Upper lobe of left lung (tissue), 6 donors: Measurements from ENCODE around the gene SCOC. TPM values are rescaled to one million over a fixed set of nuclear protein-coding genes. Genes with fewer than 3 reads are reported as not detected.

Experiments
- ATAC-seq, 2 donors: fragments of 200-7000 bp; cut with Tn5 transposase; one replicate each; pipeline ENCODE4 v1.9.1; 2022; ENCODE audit warnings: mild to moderate bottlenecking in 2 of 2, moderate library complexity in 2 of 2; ENCODE audit not compliant: low FRiP score in 2 of 2
- DNase-seq, 2 donors: peaks; one replicate each; pipeline ENCODE4 v3.0.0-alpha.2; 2019 to 2020
- H3K27ac ChIP-seq, 4 donors: fragments of 200-600 bp; sonication (generic); one replicate each; pipeline ENCODE4 v1.5.1; 2016 to 2019
- H3K27me3 ChIP-seq, 4 donors: fragments of 200-600 bp; sonication (generic); one replicate each; pipeline ENCODE4 v1.5.1; 2017 to 2019
- H3K36me3 ChIP-seq, 4 donors: fragments of 200-600 bp; sonication (generic); one replicate each; pipeline ENCODE4 v1.5.1; 2016 to 2019
- H3K4me1 ChIP-seq, 4 donors: fragments of 200-600 bp; sonication (generic); one replicate each; pipeline ENCODE4 v1.5.1; 2018 to 2019
- H3K4me3 ChIP-seq, 4 donors: fragments of 200-600 bp; sonication (generic); one replicate each; pipeline ENCODE4 v1.5.1; 2017 to 2019; ENCODE audit warnings: mild to moderate bottlenecking in 2 of 4, moderate library complexity in 1 of 4
- H3K9me3 ChIP-seq, 4 donors: fragments of 200-600 bp; sonication (generic); one replicate each; pipeline ENCODE4 v1.5.1; 2018 to 2019
- CTCF ChIP-seq, 6 experiments: fragments of 450-650 bp in 4 of 6; fragments of 200-600 bp in 2 of 6; sonication (generic) in 2 of 6; IDR thresholded peaks; one replicate each; pipeline ENCODE4 v1.5.1; 2016 to 2019; ENCODE audit warnings: antibody characterized with exemption in 6 of 6
- EP300 ChIP-seq, 4 donors: sonication (generic); formaldehyde crosslinking; IDR thresholded peaks; one replicate each; pipeline ENCODE4 v1.5.1; 2017; ENCODE audit warnings: antibody characterized with exemption in 4 of 4, control low read depth in 2 of 4
- POLR2A ChIP-seq, 4 donors: fragments of 450-650 bp; IDR thresholded peaks; one replicate each; pipeline ENCODE4 v1.5.1; 2016 to 2017; ENCODE audit warnings: antibody characterized with exemption in 4 of 4, mild to moderate bottlenecking in 2 of 4
- POLR2AphosphoS5 ChIP-seq, 2 donors: sonication (generic); formaldehyde crosslinking; IDR thresholded peaks; one replicate each; pipeline ENCODE4 v1.5.1; 2017; ENCODE audit warnings: antibody characterized with exemption in 2 of 2
- WGBS, 2 donors: methylation state at CpG; one replicate each; pipeline ENCODE4 v1.1.5; 2017 to 2018; 5-methylcytosine and 5-hydroxymethylcytosine counted together
- total RNA-seq, 6 donors: library from RNA; depleted of rRNA in 4 of 6; stranded (reverse); fragments of >200 nt in 4 of 6; gene quantifications; one replicate each; pipeline versions ENCODE4 v1.1.0 to v1.2.1, GENCODE V29; 2016 to 2021
- donor health status: DM: no; HTN: no; CAD: no; lungs with moderate emphysema.
- donor health status: DM: no; HTN: yes; CAD: no; lungs with severe emphysema.

Gene SCOC
- total RNA-seq, 6 donors from 2014 or later, result 2.8 to 55.2 (median 33.2) TPM

GRCh38 chr4:140367738-140368137 is 5.7 kb upstream of the SCOC start:
- ATAC-seq, result no peak
- TF ChIP-seq EP300 (IDR thresholded peaks at IDR 0.05) (no peak), POLR2AphosphoS5 (IDR thresholded peaks at IDR 0.05) (no peak), POLR2A (IDR thresholded peaks at IDR 0.05) (no peak), CTCF (IDR thresholded peaks at IDR 0.05) (no peak)
- 71 to 76% methylated on average over 2 of the region's 2 CpGs for WGBS, 2 donors
- Histone ChIP-seq H3K4me1 (peaks cover 0 to 7% (median 4%) of the 10 kb centered on the region in 4 donors), H3K27me3 (no peaks in the 10 kb centered on the region), H3K4me3 (no peak overlapping the region), H3K27ac (no peak overlapping the region), H3K9me3 (no peaks in the 10 kb centered on the region), H3K36me3 (no peaks in the 10 kb centered on the region)
- no peak for DNase-seq

DNA sequence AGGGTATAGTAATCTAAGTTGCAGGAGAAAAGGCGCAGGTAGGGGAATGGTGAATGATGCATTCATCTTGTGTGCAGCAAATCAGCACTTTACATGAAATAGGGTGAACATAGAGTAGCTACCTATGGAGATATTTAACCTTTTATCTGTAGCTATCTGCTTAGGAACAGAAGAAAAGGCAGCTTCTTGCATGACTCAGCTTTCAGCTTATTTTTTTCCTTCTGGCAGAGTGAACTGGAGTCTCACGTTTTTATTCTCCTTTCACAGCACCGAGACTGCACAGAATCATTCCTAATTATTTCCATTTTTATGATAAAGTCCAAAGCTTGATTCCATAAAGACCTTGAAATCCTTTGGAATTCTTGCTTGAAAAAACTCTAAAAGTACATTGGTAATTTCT is 4.8 kb upstream of the SCOC start:
- ATAC-seq (no peak), DNase-seq (no peak)
- Histone ChIP-seq H3K27me3 (no peaks in the 10 kb centered on the region), H3K4me1 (peaks cover 0 to 9% (median 4%) of the 10 kb centered on the region in 4 donors), H3K36me3 (no peaks in the 10 kb centered on the region), H3K9me3 (no peaks in the 10 kb centered on the region), H3K4me3 (no peak overlapping the region), H3K27ac (no peak overlapping the region)
- 83 to 84% methylated on average over 3 of the region's 3 CpGs for WGBS, 2 donors
- no peak for TF ChIP-seq EP300 (IDR thresholded peaks at IDR 0.05)
- TF ChIP-seq CTCF (IDR thresholded peaks at IDR 0.05), result no peak
- no peak for TF ChIP-seq POLR2A (IDR thresholded peaks at IDR 0.05)
- TF ChIP-seq POLR2AphosphoS5 (IDR thresholded peaks at IDR 0.05), result no peak

GRCh38 chr4:140372751-140373327 is 607 bp upstream of the SCOC start:
- Histone ChIP-seq H3K9me3 (no peaks in the 10 kb centered on the region), H3K27me3 (no peaks in the 10 kb centered on the region), H3K27ac (peak overlapping the region; percentile 78 to 88 (median 88)), H3K4me1 (peaks cover 13 to 41% (median 16%) of the 10 kb centered on the region in 4 donors), H3K36me3 (no peaks in the 10 kb centered on the region), H3K4me3 (peak overlapping the region; percentile 67 to 92 (median 70))
- no peak for TF ChIP-seq EP300 (IDR thresholded peaks at IDR 0.05)
- peak in 1 of 4 donors; percentile 15 for TF ChIP-seq POLR2A (IDR thresholded peaks at IDR 0.05)
- TF ChIP-seq CTCF (IDR thresholded peaks at IDR 0.05), result peak in 5 of 6 experiments; percentile 29 to 59 (median 38)
- DNase-seq, result no peak
- 3% methylated on average over 21 of the region's 21 CpGs for WGBS, 2 donors
- ATAC-seq, result peak; percentile 36 to 53

DNA sequence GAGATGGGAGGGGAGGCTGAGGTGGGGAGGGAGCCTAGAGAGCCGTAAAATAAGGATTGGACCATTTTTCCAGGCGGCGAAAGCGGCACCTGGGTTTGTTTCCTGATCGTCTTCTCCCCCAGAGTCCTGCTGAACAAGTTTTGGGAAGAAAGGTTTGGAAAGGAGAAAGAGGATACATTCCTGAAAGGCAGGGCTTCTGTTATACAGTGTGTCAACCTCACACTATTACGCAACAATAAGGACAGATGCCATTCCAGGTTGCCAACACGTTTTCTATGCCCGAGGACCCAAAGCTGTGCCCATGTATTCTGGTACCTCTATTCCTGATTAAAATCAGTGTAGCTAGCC is 658 bp downstream of the SCOC start:
- DNase-seq (no peak), ATAC-seq (no peak)
- peaks cover 13 to 41% (median 17%) of the 10 kb centered on the region in 4 donors for H3K4me1 ChIP-seq
- H3K9me3 ChIP-seq, result no peaks in the 10 kb centered on the region
- no peaks in the 10 kb centered on the region for H3K27me3 ChIP-seq
- 8 to 13% methylated on average over 8 of the region's 8 CpGs for WGBS, 2 donors
- peak overlapping the region; percentile 67 to 92 (median 75) for H3K4me3 ChIP-seq
- peaks cover 0 to under 1% (median 0%) of the 10 kb centered on the region in 4 donors for H3K36me3 ChIP-seq
- no peak for TF ChIP-seq EP300 (IDR thresholded peaks at IDR 0.05)
- no peak for TF ChIP-seq POLR2AphosphoS5 (IDR thresholded peaks at IDR 0.05)
- no peak for TF ChIP-seq POLR2A (IDR thresholded peaks at IDR 0.05)
- no peak for TF ChIP-seq CTCF (IDR thresholded peaks at IDR 0.05)
- peak overlapping the region; percentile 72 to 88 (median 88) for H3K27ac ChIP-seq

GRCh38 chr4:140382732-140383131 is 9.3 kb downstream of the SCOC start:
- DNase-seq (no peak), ATAC-seq (no peak)
- H3K36me3 ChIP-seq, result peaks cover 0 to 28% (median 0%) of the 10 kb centered on the region in 4 donors
- no peak overlapping the region for H3K4me3 ChIP-seq
- H3K9me3 ChIP-seq, result no peaks in the 10 kb centered on the region
- peaks cover 0 to 3% (median 0%) of the 10 kb centered on the region in 4 donors for H3K4me1 ChIP-seq
- TF ChIP-seq EP300 (IDR thresholded peaks at IDR 0.05) (no peak), CTCF (IDR thresholded peaks at IDR 0.05) (no peak), POLR2AphosphoS5 (IDR thresholded peaks at IDR 0.05) (no peak), POLR2A (IDR thresholded peaks at IDR 0.05) (no peak)
- H3K27me3 ChIP-seq, result no peaks in the 10 kb centered on the region
- no peak overlapping the region for H3K27ac ChIP-seq
